Smooth muscle cell of the brain vasculature (primary cell): Measurements from ENCODE around the gene C16orf92.
"Not testable (repeated sequence)": the region's sequence is repeated elsewhere in the genome, so short reads cannot be mapped to it uniquely, and the experiment has no call there.

Experiments
- DNase-seq: peaks from one replicate; pipeline ENCODE4 v3.0.0-alpha.2; 2012; ENCODE audit warnings: low read depth, low spot score

Gene C16orf92

DNA sequence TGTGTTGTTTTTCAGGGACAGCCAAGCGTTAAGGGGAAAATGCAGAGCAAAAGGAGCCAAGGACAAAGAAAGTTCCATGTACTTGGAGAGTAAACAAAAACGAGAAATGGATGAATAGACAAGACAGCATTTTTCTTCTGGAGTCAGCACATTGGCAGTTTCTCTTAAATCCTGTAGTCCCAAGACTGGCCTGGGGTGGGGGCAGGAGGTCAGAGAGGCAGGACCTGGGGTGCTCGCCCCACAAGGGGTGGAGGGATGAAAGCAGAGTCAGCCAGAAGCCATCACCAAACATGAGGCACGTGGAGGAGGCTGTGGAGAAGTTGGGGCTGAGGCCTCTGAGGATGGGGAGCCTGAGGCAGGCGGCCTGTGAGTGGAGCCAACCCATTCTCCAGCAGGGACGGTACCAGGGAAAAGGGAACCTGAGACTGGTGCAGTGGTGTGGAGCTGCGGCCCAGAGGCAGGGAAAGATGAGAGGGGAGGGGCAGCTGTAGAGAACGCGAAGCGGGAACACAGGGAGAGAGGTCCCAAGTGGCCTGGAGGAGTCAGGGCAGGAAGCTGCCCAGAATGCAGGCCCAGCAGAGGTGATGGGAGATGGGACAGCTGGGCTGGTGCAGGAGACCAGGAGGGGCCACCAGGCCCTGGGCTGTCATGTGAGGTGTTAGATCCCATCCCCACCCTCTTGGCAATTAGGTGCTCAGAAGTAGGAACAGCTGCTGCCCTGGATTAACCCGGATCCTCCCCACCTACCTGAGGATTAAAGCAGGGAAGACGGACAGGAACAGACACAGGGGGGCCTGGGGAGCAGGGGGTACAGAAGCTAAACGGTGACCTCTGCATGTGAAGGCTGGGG, 4.8 kb downstream of the C16orf92 start:
- no peak for DNase-seq

DNA sequence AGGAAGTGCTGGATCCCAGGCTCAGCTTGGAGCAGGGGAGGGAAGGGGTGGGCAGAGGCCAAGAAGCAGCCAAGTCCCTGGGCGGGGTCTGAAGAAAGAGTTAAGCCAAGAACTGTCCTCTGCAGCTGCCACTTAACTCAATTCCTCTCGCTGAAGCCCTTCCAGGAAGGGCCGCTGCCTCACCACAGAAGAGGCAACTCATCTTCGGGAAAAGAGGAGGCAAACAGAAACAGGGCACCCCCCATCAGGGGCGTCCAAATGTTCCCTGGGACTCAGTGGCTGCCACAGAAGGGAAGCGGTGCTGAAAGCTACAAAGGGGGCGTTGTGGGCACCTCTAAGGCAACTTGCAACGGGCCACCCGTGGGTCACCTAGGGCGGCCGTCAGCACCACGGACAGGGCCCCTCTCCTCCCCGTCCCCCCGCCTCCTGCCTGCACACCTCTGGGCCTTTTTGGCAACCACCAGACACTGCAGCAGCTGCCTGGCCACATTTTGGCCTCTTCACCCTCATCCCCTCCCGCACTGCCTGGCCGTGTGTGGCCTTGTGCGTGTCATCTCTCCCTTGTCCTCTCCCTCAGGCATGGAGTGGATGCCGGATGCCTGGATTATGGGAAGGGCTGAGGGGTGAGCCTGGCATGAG, 5.6 kb downstream of the C16orf92 start:
- no peak for DNase-seq

DNA sequence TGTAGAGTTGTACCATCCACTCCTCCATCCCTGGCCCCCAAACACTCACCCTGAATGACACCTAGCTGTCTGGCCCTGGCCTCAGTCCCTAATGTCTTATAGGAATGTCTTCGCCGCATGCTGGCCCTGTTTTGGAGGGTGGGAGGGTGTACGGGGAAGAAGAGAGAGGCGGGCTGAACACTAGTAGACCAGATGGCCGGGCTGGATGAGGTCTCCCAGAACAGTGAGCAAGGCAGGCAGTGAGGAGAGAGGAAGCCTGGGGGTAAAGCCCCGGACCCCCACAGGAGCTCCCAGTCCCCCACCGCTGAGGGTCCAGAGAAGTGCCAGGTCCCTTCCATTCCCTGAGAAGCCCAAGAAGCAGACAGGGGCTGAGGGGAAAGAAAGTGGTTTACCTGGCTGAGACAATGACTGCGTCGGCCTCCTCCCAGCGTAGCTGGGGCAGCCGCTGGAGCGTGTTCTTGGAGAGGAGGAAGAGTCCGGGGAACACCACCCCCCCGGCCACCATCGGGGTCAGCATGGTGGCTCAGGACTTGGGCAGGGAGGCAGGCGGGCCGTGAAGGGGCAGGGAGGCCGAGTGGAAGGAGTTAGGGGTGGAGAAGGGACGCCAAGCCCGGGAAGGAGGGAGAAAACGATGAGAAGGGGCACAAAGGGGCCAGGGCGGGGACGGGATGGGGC, 7.2 kb downstream of the C16orf92 start:
- no peak for DNase-seq

DNA sequence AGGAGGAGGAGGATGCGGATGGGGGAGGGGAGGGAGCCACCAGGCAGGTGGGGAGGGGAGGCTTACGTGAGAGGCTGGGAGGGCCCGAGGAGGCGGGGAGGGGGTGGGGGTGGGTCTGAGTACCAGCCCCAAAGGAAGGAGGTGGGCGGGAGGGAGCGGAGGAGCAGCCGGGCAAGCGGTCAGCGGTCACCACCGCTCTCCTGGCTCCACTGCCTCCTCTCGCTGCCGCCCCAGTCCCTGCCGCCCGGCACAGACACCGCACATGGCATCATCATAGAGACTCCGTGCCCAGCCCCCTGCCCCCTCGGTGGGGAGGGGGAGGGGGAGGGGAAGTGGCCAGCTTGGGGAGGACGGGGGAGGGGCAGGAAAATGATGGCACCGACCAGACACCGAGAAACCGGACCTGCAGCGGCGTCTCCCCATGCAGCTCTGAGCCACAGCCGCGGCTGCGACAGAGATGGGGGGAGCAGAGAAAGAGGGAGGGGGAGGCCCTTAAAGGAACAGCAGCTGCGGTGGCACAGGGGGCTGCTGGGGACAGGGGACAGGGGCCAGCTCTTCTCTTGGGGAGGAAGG, 7.9 kb downstream of the C16orf92 start, which contains the start of gene TLCD3B:
TSS of gene TLCD3B (minus strand) at position 431 of the 573 bp plus-strand sequence. CDS start 744 bp downstream, outside the sequence.
- no peak for DNase-seq

DNA sequence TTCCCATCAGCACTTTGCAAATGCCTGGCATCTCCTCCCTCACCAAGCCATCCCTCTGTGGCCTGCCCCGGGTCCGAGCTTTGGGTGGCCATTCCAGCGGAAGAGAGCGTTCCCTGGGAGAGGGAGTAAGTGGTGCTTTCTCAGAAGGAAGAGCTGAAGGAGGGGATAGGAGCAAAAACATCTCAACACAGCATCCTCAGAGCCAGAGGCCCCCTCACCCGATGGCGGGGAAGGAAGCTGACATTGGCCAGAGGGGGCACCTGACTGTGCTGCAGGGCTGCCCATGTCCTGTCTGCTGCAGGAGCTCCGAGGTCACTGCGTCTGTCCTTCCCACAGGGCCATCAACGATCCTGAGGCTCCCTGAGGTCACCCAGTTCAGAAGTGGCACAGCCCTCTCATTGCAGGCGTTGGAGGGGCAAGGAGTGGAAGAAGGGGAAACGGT, 8.5 kb downstream of the C16orf92 start:
- DNase-seq = no peak

DNA sequence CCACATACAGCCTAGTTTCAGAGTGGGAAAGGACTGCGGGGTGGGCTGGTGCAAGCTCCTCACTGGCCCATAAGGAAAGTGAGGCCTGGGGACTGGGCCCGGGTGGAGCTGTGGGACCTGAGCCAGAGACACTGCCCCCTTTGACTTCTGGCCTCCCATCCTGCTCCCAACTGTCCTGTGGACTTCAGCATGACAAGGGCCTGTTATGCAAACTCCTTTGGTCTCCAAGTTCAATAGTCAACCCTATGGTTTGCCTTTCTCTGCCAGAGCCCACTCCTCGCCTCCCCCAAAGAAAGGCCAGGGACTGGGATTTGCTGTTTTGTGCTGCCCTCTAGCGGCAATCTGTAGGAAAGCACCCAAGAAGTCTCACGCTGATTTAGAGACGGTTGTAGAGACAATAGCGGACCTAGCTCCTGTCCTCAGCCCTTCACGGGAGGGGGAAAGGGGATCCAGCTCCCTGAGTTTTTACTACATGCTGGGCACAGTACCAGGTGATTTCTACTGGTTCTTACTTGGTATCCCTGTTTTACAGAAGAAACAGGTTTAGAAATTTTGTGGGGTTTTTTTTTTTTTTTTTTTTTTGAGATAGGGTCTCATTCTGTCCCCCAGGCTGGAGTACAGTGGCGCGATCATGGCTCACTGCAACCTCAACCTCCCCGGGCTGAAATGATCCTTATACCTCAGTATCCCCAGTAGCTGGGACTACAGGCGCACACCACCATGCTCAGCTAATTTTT, 9.3 kb downstream of the C16orf92 start:
- DNase-seq = peak; percentile 29

DNA sequence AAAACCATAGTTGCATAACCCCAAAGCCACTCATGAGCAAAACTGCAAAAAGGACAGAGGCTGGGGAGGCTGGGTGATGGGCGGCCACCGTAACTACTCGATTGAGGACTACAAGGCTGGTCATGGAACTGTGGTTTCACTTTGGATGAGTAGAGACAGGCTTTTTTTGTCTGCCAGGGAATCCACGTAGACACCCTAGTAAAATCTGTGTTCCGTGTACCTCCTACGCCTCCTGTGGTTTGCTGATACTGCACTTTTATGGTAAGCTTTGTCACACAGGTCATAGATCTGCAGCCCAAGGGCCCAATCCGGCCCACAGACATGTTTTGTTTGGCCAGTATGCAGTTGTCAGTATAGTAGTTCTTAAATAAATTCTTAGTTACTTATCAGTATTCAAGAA, 10.3 kb downstream of the C16orf92 start:
- DNase-seq = no peak

DNA sequence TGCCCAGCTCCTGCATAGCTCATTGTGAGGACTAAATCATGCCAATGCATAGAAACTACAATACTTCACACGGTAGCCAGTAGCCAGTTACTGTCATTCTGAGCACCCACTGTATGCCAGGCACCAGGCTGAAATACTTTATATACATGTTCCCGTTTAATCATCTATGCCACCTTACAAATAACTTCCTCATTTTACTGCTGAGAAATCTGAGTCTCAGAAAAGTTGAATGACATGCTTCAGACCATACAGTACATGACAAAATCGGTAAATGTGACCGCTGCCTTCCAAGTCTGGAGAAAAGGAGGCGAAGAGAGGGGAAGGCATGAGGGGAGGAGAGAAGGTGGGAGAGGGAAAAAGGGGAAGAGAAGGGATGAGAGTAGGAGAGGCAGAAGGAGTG, 17.2 kb downstream of the C16orf92 start:
- no peak for DNase-seq

DNA sequence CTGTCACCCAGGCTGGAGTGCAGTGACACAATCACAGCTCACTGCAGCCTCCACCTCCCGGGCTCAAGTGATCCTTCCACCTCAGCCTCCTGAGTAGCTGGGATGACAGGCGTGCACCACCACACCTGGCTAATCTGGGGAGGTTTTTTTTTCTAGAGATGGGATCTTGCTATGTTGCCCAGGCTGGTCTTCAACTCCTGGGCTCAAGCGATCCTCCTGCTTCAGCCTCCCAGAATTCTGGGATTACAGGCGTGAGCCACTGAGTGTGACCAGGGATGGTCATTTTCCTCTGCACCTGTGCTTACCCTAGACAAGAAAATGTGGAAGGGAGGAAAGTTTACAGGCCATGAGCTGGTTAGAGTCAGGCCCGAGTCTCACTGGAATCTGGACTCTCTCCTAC, 17.7 kb downstream of the C16orf92 start:
- DNase-seq = not testable (repeated sequence)

DNA sequence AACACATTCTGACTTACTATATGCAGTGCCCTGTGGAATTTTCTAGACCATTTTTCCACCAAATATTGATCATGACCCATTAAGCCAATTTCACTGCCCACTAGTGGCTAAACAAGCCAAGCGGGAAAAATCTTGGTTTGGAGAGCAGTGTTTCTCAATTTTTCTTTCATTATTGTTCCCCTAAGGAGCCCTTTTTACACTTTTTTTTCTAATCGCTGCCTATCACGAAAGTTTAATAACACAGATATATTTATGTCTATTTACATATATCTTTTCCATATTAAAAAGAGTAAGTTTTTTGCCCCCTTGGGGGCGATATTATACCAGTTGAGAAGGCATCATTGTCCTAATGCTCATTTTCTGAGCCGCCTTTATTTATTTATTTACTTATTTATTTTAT, 18.8 kb downstream of the C16orf92 start:
- no peak for DNase-seq

DNA sequence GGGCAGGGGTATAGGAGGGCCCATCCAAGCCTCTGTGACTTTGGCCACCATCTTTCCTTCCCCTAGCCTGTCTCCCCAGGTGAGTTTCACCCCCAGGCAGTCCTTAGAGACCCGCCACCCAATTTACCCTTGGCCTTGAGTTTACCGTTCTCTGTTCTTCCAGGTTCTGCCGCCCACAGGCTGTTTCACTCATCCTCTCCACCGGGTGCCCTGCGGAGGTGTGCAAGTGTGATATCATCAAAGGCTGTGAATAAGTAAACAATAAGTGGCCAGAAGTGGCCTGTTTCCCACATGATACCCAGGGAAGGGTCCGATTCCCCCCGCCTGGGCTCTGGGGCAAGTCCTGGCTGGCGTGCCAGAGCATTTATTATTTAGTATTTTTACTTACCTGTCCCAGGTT, 23.2 kb downstream of the C16orf92 start:
- DNase-seq = no peak

DNA sequence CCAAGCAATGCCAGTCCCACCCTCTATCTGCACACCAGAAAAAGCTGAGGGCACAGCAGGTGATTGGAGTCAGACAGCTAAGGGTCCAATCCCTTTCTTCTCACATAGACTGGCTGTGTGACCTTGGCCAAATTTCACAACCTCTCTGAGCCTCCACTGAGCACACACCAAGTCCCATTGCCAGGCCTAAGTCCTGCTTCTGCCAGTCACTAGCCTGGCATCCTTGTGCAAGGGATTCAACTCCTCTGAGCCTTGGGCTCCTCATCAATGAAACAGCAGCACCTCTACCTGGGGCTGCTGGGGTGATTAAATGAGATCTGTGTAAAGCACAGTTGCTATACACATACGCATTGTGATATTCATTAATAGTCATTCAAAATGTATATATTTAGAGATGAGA, 23.6 kb downstream of the C16orf92 start:
- DNase-seq = no peak

DNA sequence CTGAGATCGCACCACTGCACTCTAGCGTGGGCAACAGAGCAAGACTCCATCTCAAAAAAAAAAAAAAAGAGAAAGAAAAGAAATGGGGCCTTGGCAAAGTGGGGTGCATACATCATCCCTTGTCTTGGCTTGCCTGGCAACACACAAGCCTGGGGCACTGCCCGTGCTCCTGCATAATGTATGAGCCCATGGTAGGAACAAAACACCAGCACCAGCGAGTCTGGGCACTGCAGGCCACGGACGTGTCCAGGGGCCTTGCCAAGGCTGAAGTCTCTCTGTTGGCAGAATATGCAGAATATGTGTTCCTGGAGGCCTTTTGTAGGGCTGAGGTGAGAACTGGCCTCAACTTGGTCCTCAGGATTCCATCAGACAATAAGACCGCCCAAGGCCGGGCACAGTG, 26.9 kb downstream of the C16orf92 start:
- DNase-seq = no peak

DNA sequence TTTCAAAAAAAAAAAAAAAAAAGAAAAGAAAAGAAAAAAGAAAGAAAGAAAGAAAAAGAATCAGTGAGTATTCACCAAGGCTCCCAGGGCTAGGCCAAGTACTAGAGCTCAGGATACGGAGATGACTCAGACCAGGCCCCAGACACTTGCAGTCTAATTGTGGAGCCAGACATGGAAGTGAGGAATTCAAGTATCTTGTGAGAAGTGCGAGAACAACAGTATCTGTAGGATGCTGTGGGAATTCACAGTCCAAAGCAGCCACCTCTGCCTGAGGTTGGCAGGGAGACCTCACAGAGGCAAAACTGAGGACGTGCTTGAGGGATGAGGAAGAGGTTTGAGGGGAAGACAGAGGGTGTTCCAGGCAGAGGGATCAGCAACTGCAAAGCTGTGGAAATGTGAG, 28.5 kb downstream of the C16orf92 start:
- DNase-seq = no peak

DNA sequence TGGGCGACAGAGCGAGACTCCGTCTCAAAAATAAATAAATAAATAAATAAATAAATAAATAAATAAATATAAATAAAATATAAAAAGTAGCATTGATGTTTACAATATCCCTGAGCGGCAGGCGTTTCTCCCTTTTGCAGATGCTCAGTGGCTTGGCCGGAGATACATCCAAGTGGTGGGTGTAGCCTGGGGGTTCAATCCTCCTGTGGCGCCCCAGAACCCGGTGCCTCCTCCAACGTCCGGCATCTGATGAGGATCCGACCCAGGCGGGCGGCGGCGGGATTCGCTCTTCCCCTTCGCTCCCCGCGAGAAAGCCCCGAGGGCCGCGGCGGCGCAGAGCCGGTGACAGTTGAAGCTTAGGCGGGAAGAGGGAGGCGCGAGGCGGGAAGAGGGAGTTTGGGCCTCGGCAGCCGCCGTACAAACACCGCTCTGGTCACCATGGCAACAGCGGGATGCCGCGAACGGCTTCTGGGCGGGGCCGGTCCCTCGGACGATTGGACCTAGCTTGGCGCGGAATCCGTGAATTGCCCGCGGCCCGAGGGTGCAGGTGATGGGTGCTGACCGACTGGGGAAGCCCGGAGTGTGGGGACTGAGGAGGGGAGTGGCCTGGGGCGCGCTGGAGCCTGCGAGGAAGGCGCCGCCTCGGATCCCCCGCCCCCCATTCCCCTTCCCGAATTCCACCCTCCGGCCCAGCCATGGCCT, 29.8 kb downstream of the C16orf92 start:
- DNase-seq = peak; percentile 55

DNA sequence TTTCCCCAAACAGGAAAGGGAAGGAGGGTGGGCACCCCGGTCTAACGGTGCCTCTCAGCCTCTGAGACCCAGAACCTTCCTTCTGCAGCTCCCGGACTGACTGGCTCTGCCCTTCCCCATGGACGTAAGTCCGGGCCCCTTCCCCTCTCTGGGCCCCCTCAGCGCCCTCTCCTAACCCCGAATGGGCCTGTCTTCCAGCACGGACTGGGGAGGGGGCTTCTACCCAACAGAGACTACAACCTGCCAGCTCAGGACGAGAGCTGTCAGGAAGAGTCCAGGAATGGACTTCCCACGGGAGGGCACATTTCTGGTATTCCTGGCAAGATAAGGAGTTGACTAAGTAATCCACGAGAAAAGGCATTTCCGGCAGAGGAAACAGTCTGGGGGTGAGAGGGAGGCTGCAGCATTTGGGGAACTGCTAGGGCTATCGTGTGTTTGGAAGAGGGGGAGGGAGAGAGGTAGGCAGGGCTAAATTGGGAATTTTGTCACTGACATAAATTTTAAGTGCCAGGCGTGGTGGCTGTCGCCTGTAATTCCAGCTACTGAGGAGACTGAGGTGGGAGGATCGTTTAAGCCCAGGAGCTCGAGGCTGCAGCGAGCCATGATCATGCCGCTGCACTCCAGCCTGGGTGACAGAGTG, 30.5 kb downstream of the C16orf92 start:
- no peak for DNase-seq

DNA sequence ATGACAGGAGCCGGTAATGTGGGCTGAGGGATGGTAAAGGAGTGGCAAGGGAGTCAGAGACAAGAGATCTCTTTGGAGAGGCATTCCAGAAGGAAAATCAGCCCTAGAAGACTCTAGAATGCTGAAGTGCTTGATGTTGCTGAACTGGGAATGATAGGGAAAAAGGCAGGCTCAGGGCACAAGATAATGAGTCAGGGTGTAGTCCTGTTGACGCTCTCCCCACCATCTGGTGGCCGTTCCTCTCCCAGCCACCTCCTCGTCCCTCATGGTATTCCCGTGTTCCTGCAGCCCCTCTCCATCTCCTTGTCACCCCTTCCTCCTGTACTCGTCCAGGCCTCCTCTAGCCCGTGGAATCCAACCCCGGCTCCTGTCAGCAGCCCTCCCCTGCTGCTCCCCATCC, 31.5 kb downstream of the C16orf92 start:
- DNase-seq = no peak

DNA sequence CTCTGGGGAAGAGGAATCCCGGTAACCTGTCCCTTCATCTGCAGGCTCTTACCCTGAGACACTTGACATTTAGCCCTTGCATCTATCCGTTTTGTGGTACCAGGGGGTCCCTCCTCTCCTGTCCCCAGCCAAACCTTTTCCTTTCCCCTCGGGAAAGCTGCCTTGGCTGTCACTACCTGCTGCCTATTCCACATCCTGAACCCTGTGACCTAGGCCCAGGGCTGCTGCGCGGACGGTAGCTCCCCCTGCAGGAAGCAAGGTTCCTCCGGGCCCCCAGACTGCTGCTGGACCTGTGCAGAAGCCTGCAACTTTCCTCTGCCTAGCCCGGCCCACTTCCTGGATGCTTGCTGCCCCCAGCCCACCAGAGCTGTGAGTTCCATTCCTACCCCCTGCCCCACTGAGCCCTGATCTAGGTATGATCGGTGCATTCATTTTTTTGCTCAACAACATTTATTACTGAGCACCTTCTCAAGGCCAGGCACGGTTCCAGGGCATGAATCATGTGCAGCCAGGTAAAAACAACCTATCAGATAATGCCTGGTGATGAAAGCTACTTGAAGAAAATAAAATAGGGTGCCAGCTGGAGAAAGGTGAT, 32.1 kb downstream of the C16orf92 start:
- DNase-seq = no peak

DNA sequence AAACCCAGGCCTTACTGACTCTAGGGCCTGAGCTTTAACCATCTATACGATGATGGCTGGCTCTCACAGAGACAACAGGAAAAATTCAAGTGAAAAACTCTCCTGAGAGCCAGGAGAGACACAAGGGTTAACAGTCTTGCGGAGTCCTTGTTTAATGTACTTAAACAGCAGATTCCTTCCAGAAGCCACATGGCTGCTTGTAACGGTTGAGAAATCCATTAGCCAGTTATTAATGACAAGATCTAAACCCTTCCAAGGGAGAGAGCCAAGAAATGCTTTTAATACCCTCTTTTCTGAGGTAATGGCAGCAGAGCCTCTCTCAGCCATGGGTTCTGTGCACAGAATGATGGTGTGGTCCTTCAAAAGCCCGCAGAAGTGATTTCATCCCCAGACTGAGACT, 37.3 kb downstream of the C16orf92 start:
- no peak for DNase-seq
